IMR-90 (cell line): ENCODE results near the gene GGACT. TPM values are rescaled to one million over a fixed set of nuclear protein-coding genes. Genes with fewer than 3 reads are reported as not detected.

Experiments
- ATAC-seq: fragments of 200-7000 bp; cut with Tn5 transposase; 2 replicates; pipeline ENCODE4 v1.9.1; 2020; ENCODE audit warnings: low read depth, mild to moderate bottlenecking, moderate library complexity
- BruUV-seq: library from RNA; stranded (reverse); fragments of 400-500 nt; replicated peaks from 2 replicates; lab custom pipeline; 2021; lab: Mats Ljungman, UMichigan
- CTCF ChIA-PET: fragments of 300-600 bp; formaldehyde crosslinking; extraction: SDS; loops from one replicate; lab custom pipeline; 2021; ENCODE audit warnings: antibody characterized with exemption; lab: Yijun Ruan, JAX
- POLR2A ChIA-PET: fragments of 300-600 bp; sonication (Branson Sonifier 250); formaldehyde crosslinking; loops from one replicate; lab custom pipeline; 2022; ENCODE audit warnings: antibody characterized with exemption; ENCODE audit not compliant: unreplicated experiment; lab: Charles Lee
- DNase-seq: peaks from one replicate; pipeline ENCODE4 v3.0.0; 2013
- H2AFZ ChIP-seq: replicated peaks from 2 replicates; pipeline ENCODE3; 2013; ENCODE audit warnings: low read length, mild to moderate bottlenecking; ENCODE audit not compliant: poor library complexity
- H2AK5ac ChIP-seq: 2 replicates; pipeline ENCODE4 v1.6.1; 2013; ENCODE audit warnings: low read depth, low read length, inconsistent platforms
- H2AK9ac ChIP-seq: replicated peaks from 2 replicates; pipeline ENCODE3; 2013; ENCODE audit warnings: mild to moderate bottlenecking, low read depth, low read length, moderate library complexity; ENCODE audit not compliant: poor library complexity
- H2BK120ac ChIP-seq: 2 replicates; pipeline ENCODE4 v1.6.1; 2013; ENCODE audit warnings: low read depth, low read length, inconsistent platforms
- H2BK15ac ChIP-seq: 3 replicates; pipeline ENCODE4 v1.6.1; 2013; ENCODE audit warnings: low read depth, low read length, inconsistent platforms
- H2BK20ac ChIP-seq: 2 replicates; pipeline ENCODE4 v1.6.1; 2013; ENCODE audit warnings: low read depth, mild to moderate bottlenecking, inconsistent platforms, low read length, moderate library complexity
- H2BK5ac ChIP-seq: 2 replicates; pipeline ENCODE4 v1.6.1; 2013; ENCODE audit warnings: mild to moderate bottlenecking, low read depth, low read length, inconsistent platforms; ENCODE audit not compliant: poor library complexity, severe bottlenecking
- H3K14ac ChIP-seq: replicated peaks from 2 replicates; pipeline ENCODE4 v1.6.1; 2013; ENCODE audit warnings: low read depth, low read length, inconsistent platforms
- H3K18ac ChIP-seq: 2 replicates; pipeline ENCODE4 v1.6.1; 2013; ENCODE audit warnings: low read depth, low read length, control low read depth
- H3K23ac ChIP-seq: 2 replicates; pipeline ENCODE4 v1.6.1; 2013; ENCODE audit warnings: low read depth, low read length, inconsistent platforms
- H3K27ac ChIP-seq: 2 replicates; pipeline ENCODE4 v1.5.1; 2013; ENCODE audit warnings: mild to moderate bottlenecking, control low read depth, low read length; ENCODE audit not compliant: insufficient read depth
- H3K27me3 ChIP-seq: 2 replicates; pipeline ENCODE4 v1.6.1; 2013; ENCODE audit warnings: low read length; ENCODE audit not compliant: control insufficient read depth, insufficient read depth
- H3K36me3 ChIP-seq: 2 replicates; pipeline ENCODE4 v1.6.1; 2013; ENCODE audit warnings: low read length, mixed read lengths; ENCODE audit not compliant: control insufficient read depth, insufficient read depth
- H3K4ac ChIP-seq: 2 replicates; pipeline ENCODE4 v1.6.1; 2013; ENCODE audit warnings: low read depth, low read length, inconsistent platforms
- H3K4me1 ChIP-seq: 2 replicates; pipeline ENCODE4 v1.6.1; 2013; ENCODE audit warnings: low read length, mixed read lengths; ENCODE audit not compliant: control insufficient read depth, insufficient read depth
- H3K4me2 ChIP-seq: 2 replicates; pipeline ENCODE4 v1.6.1; 2013; ENCODE audit warnings: low read depth, mild to moderate bottlenecking, control low read depth, low read length, moderate library complexity
- H3K4me3 ChIP-seq: 2 replicates; pipeline ENCODE4 v1.5.1; 2013; ENCODE audit warnings: low read depth, mild to moderate bottlenecking, control low read depth, low read length, moderate library complexity; ENCODE audit not compliant: insufficient read depth
- H3K56ac ChIP-seq: 2 replicates; pipeline ENCODE4 v1.6.1; 2013; ENCODE audit warnings: low read length, inconsistent platforms; ENCODE audit not compliant: insufficient read depth; ENCODE audit errors: extremely low read depth
- H3K79me1 ChIP-seq, 2 experiments: 2 replicates each; pipeline ENCODE4 v1.6.1; 2013; ENCODE audit warnings: low read length in 2 of 2, inconsistent platforms in 1 of 2, low read depth in 1 of 2
- H3K9ac ChIP-seq: 2 replicates; pipeline ENCODE4 v1.6.1; 2013; ENCODE audit warnings: low read depth, low read length, control low read depth
- H3K9me1 ChIP-seq: 2 replicates; pipeline ENCODE4 v1.6.1; 2013; ENCODE audit warnings: low read length, inconsistent platforms; ENCODE audit not compliant: insufficient read depth
- H3K9me3 ChIP-seq: 2 replicates; pipeline ENCODE4 v1.6.1; 2013; ENCODE audit warnings: low read length; ENCODE audit not compliant: control insufficient read depth, insufficient read depth
- H4K20me1 ChIP-seq: 2 replicates; pipeline ENCODE4 v1.6.1; 2013; ENCODE audit warnings: low read length, inconsistent platforms; ENCODE audit not compliant: insufficient read depth
- H4K5ac ChIP-seq: 2 replicates; pipeline ENCODE4 v1.6.1; 2013; ENCODE audit warnings: mild to moderate bottlenecking, low read depth, low read length, control low read depth
- H4K8ac ChIP-seq, 2 experiments: 2 replicates each; pipeline ENCODE4 v1.6.1; 2013; ENCODE audit warnings: low read depth in 2 of 2, low read length in 2 of 2, control low read depth in 1 of 2, inconsistent platforms in 1 of 2
- H4K91ac ChIP-seq: 2 replicates; pipeline ENCODE4 v1.6.1; 2013; ENCODE audit warnings: low read depth, low read length, inconsistent platforms; ENCODE audit not compliant: insufficient read depth
- BHLHE40 ChIP-seq: fragments of 150-350 bp; IDR thresholded peaks from 2 replicates; pipeline ENCODE4 v1.6.1; 2016; ENCODE audit warnings: mild to moderate bottlenecking, low read depth, low read length
- CHD1 ChIP-seq: IDR thresholded peaks from 2 replicates; pipeline ENCODE4 v1.6.1; 2012; ENCODE audit warnings: low read depth, low read length, improper control_type of control experiment
- MAFK ChIP-seq: IDR thresholded peaks from 2 replicates; pipeline ENCODE4 v1.6.1; 2012; ENCODE audit warnings: low read depth, low read length, improper control_type of control experiment
- MAZ ChIP-seq: IDR thresholded peaks from 2 replicates; pipeline ENCODE4 v1.6.1; 2012; ENCODE audit warnings: low read depth, mild to moderate bottlenecking, low read length, improper control_type of control experiment, moderate library complexity, borderline replicate concordance
- MXI1 ChIP-seq: IDR thresholded peaks from 2 replicates; pipeline ENCODE4 v1.6.1; 2012; ENCODE audit warnings: low read depth, mild to moderate bottlenecking, low read length, moderate library complexity, borderline replicate concordance
- POLR2A ChIP-seq: IDR thresholded peaks from 2 replicates; pipeline ENCODE4 v1.6.1; 2012; ENCODE audit warnings: mild to moderate bottlenecking, low read depth, low read length
- RAD21 ChIP-seq: IDR thresholded peaks from 2 replicates; pipeline ENCODE4 v1.6.1; 2012; ENCODE audit warnings: low read length, improper control_type of control experiment
- RFX5 ChIP-seq: IDR thresholded peaks from 2 replicates; pipeline ENCODE4 v1.8.0; 2012; ENCODE audit warnings: low read depth, mild to moderate bottlenecking, low read length, moderate library complexity
- WGBS, 2 experiments: methylation state at CpG; one replicate each; pipeline versions ENCODE4 v1.1.5 to v1.1.7; 2013; ENCODE audit warnings: missing lambda C conversion rate in 2 of 2; ENCODE audit not compliant: insufficient read length in 1 of 2; ENCODE audit errors: extremely low coverage in 2 of 2; 5-methylcytosine and 5-hydroxymethylcytosine counted together
- dilution Hi-C: fragments of 300-500 bp; cut with HindIII; formaldehyde crosslinking; loops from one replicate; pipeline ENCODE4 v1.14.3; 2018; ENCODE audit warnings: low sequenced_read_pairs; ENCODE audit not compliant: unreplicated experiment
- in situ Hi-C: fragments of 300-500 bp; cut with MboI; formaldehyde crosslinking; loops from 3 replicates; pipeline ENCODE4 v1.14.3; 2019; ENCODE audit warnings: low sequenced_read_pairs, inconsistent platforms, mixed read lengths
- intact Hi-C: fragments of 100-400 bp; cut with micrococcal nuclease; formaldehyde crosslinking; loops from 2 replicates; pipeline ENCODE4 v1.10.0; 2022
- polyA plus RNA-seq, 3 experiments: library from polyadenylated mRNA; depleted of rRNA; stranded (reverse); fragments of >200 nt; gene quantifications; 2 replicates each; pipeline ENCODE4 v1.2.3, GENCODE V29; 2012; ENCODE audit warnings: low replicate concordance in 1 of 3
- total RNA-seq: library from RNA; depleted of rRNA; stranded (reverse); fragments of >200 nt; gene quantifications from 2 replicates; pipeline ENCODE4 v1.2.3, GENCODE V29; 2012

GGACT gene
- total and polyA plus RNA-seq, 2 of the 4 experiments (the other 2 are of a cell fraction), result 2.0 to 2.6 TPM

- Histone ChIP-seq H2AK5ac (no peak overlapping the region), H3K9ac (no peak overlapping the region), H2BK5ac (no peak overlapping the region), H3K9me1 (no peaks in the 10 kb centered on the region), H4K20me1 (no peaks in the 10 kb centered on the region), H3K4me1 (peaks cover 5% of the 10 kb centered on the region; the same call in 1 of the 2 replicates), H3K56ac (no peak overlapping the region), H2BK15ac (no peak overlapping the region), H3K14ac (no peak overlapping the region), H3K4ac (no peak overlapping the region), H4K91ac (no peak overlapping the region), H3K18ac (no peak overlapping the region), H3K9me3 (no peaks in the 10 kb centered on the region), H4K8ac (no peak overlapping the region), H3K27me3 (no peaks in the 10 kb centered on the region), H3K36me3 (no peaks in the 10 kb centered on the region), H3K79me1 (no peaks in the 10 kb centered on the region), H2BK120ac (no peak overlapping the region), H2AK9ac (no peak overlapping the region), H2AFZ (no peak overlapping the region), H2BK20ac (no peak overlapping the region), H3K4me3 (no peak overlapping the region), H3K23ac (no peak overlapping the region), H4K5ac (no peak overlapping the region), H3K4me2 (0 out of 2 replicates have a peak overlapping the region, but pooled peaks have one; percentile 33), H3K27ac (no peak overlapping the region)
- 87% methylated on average over 10 of the region's 18 CpGs; no CpG with 5 or more reads in 1 of the 2 experiments for WGBS, 2 experiments
- ChIA-PET CTCF (interaction anchor here (0.6 kb wide), 1 partner anchor 43 kb away, joined by 5 read pairs; no protein-coding TSS in a partner anchor), POLR2A (no interaction called here)
- no TSS peak for BruUV-seq
- dilution Hi-C loops, result no loop called here
- intact Hi-C loops, result loop anchor here (1.0 kb wide), 1 partner anchor 886 kb away; no protein-coding TSS in a partner anchor
- DNase-seq, result no peak
- in situ Hi-C loops, result loop anchor here (10.0 kb wide), 1 partner anchor 887 kb away; no protein-coding TSS in a partner anchor
- TF ChIP-seq CHD1 (no peak), MAFK (no peak), MAZ (no peak), RAD21 (no peak), BHLHE40 (no peak), POLR2A (no peak), MXI1 (no peak), RFX5 (no peak)
- ATAC-seq, result no peak
Observed at GRCh38 chr13:100541897-100542825, 46.4 kb downstream of the GGACT start.
